ENCODE data around the gene NXN.
"Not testable (repeated sequence)": the region's sequence is repeated elsewhere in the genome, so short reads cannot be mapped to it uniquely, and the experiment has no call there.

The NXN gene

GRCh38 chr17:892958-893357, 86.6 kb downstream of the NXN start:
- Mint-ChIP-seq H3K9me3 (no peaks in the 10 kb centered on the region), H3K27ac (no peak overlapping the region), H3K4me3 (no peak overlapping the region), H3K36me3 (ENCODE audit: low read depth) (no peaks in the 10 kb centered on the region), H3K27me3 (peaks cover 43% of the 10 kb centered on the region), H3K4me1 (peaks cover 5% of the 10 kb centered on the region)
- no peak for DNase-seq
- no peak for ATAC-seq

GRCh38 chr17:888998-889441, 90.6 kb downstream of the NXN start:
- Mint-ChIP-seq H3K36me3 (ENCODE audit: low read depth) (no peaks in the 10 kb centered on the region), H3K4me1 (peaks cover 4% of the 10 kb centered on the region), H3K4me3 (no peak overlapping the region), H3K27me3 (peaks cover 29% of the 10 kb centered on the region), H3K9me3 (no peaks in the 10 kb centered on the region), H3K27ac (no peak overlapping the region)
- peak; percentile 40 for ATAC-seq
- DNase-seq = no peak

- Mint-ChIP-seq H3K4me1 (peaks cover 4% of the 10 kb centered on the region), H3K27me3 (peaks cover 29% of the 10 kb centered on the region), H3K27ac (no peak overlapping the region), H3K9me3 (no peaks in the 10 kb centered on the region), H3K36me3 (ENCODE audit: low read depth) (no peaks in the 10 kb centered on the region), H3K4me3 (no peak overlapping the region)
- ATAC-seq = no peak
- no peak for DNase-seq
Observed at GRCh38 chr17:887551-888209, 91.9 kb downstream of the NXN start.

GRCh38 chr17:885971-886571, 93.5 kb downstream of the NXN start:
- H3K4me1 Mint-ChIP-seq = peaks cover 4% of the 10 kb centered on the region
- H3K27ac Mint-ChIP-seq = no peak overlapping the region

DNA sequence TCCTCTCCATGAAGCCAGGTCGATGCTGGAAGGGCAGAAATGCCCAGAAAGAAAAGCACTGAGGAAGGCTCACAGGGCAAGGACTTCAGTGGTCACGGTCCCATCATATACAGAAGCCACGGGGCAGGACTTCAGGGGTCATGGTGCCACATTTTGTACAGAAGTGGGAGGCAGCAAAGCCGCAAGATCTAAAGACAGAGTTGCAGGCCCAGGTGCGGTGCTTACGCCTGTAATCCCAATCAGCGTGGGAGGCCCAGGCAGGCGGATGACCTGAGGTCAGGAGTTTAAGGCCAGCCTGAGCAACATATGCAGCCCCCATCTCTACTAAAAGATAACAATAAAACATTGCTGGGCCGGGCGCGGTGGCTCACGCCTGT, 96.0 kb downstream of the NXN start:
- DNase-seq (no peak), ATAC-seq (no peak)
- no peaks in the 10 kb centered on the region for H3K9me3 Mint-ChIP-seq
- peaks cover 10% of the 10 kb centered on the region for H3K27me3 Mint-ChIP-seq
- no peaks in the 10 kb centered on the region for H3K36me3 Mint-ChIP-seq (ENCODE audit: low read depth)
- no peaks in the 10 kb centered on the region for H3K4me1 Mint-ChIP-seq
- H3K27ac Mint-ChIP-seq = no peak overlapping the region
- no peak overlapping the region for H3K4me3 Mint-ChIP-seq

More at GRCh38 chr17:885971-886571, 93.5 kb downstream of the NXN start:
- peaks cover 28% of the 10 kb centered on the region for H3K27me3 Mint-ChIP-seq
- no peaks in the 10 kb centered on the region for H3K9me3 Mint-ChIP-seq
- ATAC-seq = no peak
- DNase-seq = no peak
- H3K4me3 Mint-ChIP-seq = no peak overlapping the region
- H3K36me3 Mint-ChIP-seq (ENCODE audit: low read depth) = no peaks in the 10 kb centered on the region

DNA sequence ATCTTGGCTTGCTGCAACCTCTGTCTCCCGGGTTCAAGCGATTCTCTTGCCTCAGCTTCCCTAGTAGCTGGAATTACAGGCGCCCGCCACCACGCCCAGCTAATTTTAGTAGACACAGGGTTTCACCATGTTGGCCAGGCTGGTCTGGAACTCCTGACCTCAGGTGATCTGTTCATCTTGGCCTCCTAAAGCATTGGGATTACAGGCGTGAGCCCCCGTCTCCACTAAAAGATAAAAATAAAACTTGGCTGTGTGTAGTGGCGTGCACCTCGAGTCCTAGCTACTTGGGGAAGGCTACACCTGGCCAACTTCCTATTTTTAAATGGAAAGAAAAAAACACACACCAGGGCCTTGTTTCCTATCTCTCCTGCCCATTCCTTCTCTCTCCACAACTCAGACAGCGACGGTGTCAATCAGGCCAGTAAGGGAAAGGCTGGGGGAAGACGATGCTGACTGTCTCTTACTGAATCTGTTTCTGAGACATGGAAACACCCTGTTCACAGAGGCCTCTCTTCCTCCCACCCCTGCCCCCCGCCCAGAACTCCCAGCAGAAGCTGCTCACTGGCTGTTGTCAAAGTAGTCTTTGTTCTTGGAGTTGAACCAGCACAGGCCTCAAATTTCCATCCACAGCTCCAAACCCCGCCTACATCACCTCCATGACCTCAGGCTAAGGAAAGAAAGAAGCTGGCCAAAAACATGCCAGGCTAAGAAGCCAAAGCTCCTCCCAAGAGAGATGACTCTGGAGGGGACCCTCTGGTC, 96.6 kb downstream of the NXN start:
- DNase-seq (no peak), ATAC-seq (no peak)
- no peak overlapping the region for H3K4me3 Mint-ChIP-seq
- no peaks in the 10 kb centered on the region for H3K4me1 Mint-ChIP-seq
- no peaks in the 10 kb centered on the region for H3K36me3 Mint-ChIP-seq (ENCODE audit: low read depth)
- H3K27me3 Mint-ChIP-seq = peaks cover 10% of the 10 kb centered on the region
- H3K27ac Mint-ChIP-seq = no peak overlapping the region
- H3K9me3 Mint-ChIP-seq = no peaks in the 10 kb centered on the region

DNA sequence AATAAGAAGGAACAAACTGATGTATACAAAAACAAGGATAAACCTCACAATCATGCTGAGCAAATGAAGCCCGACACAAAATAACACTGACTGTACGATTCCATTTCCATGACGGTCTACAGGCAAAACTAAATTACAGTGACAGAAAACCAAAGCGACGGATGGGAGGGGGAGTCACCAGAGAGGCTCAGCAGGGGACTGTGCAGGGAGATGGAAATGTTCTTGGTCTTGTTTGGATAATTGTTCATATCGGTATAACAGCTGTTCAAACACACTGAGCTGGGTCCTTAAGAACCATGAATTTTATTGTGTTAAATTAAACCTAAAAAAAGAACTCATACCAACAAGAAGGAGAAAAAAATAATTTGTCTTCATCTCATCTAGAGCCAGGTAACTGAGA, 97.8 kb downstream of the NXN start:
- Mint-ChIP-seq H3K4me1 (no peaks in the 10 kb centered on the region), H3K27me3 (peaks cover 12% of the 10 kb centered on the region)
- no peak for ATAC-seq

GRCh38 chr17:880443-881269, 98.9 kb downstream of the NXN start:
- H3K27ac Mint-ChIP-seq = no peak overlapping the region
- H3K9me3 Mint-ChIP-seq = no peaks in the 10 kb centered on the region
- no peak overlapping the region for H3K4me3 Mint-ChIP-seq
- H3K36me3 Mint-ChIP-seq (ENCODE audit: low read depth) = no peaks in the 10 kb centered on the region
- DNase-seq = no peak
- peaks cover 6% of the 10 kb centered on the region for H3K4me1 Mint-ChIP-seq
- no peak for ATAC-seq
- peaks cover 17% of the 10 kb centered on the region for H3K27me3 Mint-ChIP-seq

More for the DNA sequence above, 97.8 kb downstream of the NXN start:
- DNase-seq = no peak
- H3K9me3 Mint-ChIP-seq = no peaks in the 10 kb centered on the region
- no peak overlapping the region for H3K27ac Mint-ChIP-seq
- H3K36me3 Mint-ChIP-seq (ENCODE audit: low read depth) = no peaks in the 10 kb centered on the region
- H3K4me3 Mint-ChIP-seq = no peak overlapping the region

DNA sequence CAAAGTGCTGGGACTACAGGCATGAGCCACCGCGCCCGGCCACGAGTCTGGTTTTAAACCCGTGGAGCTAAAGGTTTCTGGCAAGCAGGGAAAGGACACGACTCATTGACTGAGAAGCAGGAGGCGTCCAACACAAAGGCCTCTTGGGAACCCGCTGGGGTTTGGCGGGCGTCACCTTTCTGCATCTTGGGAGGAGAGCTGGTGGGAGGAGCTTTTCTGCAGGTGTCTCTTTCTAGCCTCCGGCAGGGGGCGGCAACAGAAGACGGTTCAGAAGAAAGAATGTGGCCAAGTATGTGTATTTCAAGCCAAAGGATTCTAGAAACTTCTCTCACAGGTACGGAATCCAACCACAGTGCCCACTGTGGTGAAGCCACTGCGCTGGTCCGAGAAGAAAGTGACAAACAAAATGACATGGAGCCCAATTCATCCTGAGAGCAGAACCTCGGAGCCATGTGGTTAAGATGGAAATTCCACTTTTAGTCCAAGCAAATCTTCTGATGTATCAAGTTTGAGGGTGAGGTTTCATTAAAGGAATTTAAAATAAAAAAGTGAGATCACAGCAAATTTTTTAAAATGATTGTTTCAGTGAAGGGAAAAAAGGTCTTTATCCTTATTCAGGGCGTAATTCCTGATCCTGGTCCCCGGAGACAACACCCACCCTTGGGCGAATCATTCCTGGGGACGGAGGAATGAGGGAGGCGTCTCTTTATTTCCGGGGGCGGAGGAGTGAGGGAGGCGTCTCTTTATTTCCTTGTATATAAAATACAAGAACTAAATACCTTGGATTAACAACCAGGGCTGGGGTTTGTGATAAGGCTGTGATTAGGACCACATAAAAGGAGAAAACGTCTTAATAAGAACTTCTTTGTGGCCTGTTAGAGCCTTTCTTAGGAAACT, 99.8 kb downstream of the NXN start:
- H3K27ac Mint-ChIP-seq = no peak overlapping the region
- H3K4me3 Mint-ChIP-seq = no peak overlapping the region
- H3K4me1 Mint-ChIP-seq = peaks cover 6% of the 10 kb centered on the region
- no peaks in the 10 kb centered on the region for H3K9me3 Mint-ChIP-seq
- peaks cover 18% of the 10 kb centered on the region for H3K27me3 Mint-ChIP-seq
- ATAC-seq (peak; percentile 52), DNase-seq (peak; percentile 58)
- no peaks in the 10 kb centered on the region for H3K36me3 Mint-ChIP-seq (ENCODE audit: low read depth)

DNA sequence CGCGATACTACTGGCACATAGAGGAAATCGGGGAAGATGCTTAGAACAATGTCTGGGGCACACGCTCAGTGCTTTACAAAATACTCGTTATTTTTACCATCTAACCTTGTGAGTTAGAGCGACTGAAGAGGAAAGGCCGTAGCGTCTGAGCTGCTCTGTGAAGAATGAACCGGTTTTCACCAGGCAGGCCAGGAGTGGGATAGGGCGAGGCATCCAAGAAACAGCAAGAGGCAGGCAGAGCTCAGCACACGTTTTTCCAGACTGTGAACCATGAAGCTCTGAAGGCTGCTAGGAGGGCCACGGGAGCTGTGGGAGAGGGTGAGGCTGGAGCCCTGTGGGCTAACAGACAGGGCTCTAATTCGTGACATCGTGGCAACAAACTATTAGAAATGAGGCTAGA, 101.9 kb downstream of the NXN start:
- H3K4me1 Mint-ChIP-seq = peaks cover 6% of the 10 kb centered on the region
- ATAC-seq = no peak
- H3K27me3 Mint-ChIP-seq = peaks cover 15% of the 10 kb centered on the region

DNA sequence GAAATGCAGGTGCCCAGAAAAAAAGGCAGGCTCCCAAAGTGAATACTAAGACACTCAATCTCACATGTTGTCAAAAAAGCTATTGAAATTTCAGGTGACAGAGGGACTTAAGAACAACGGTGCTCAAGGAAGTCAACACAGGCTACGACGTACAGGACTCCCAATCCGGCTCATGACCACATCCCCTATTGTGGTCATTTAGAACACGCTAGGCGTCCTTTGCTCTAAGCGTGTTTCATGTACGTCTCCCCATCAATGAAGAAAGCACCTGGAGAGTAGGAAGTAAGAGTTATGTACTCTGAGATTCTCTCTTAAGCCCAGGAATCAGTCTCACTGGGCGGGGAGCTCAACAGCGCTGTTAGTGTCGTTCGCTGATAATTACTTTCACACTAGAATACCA, 103.3 kb downstream of the NXN start:
- no peak for DNase-seq

More for the DNA sequence above, 101.9 kb downstream of the NXN start:
- H3K9me3 Mint-ChIP-seq = no peaks in the 10 kb centered on the region
- no peak for DNase-seq
- H3K36me3 Mint-ChIP-seq (ENCODE audit: low read depth) = no peaks in the 10 kb centered on the region
- H3K27ac Mint-ChIP-seq = no peak overlapping the region
- H3K4me3 Mint-ChIP-seq = no peak overlapping the region

DNA sequence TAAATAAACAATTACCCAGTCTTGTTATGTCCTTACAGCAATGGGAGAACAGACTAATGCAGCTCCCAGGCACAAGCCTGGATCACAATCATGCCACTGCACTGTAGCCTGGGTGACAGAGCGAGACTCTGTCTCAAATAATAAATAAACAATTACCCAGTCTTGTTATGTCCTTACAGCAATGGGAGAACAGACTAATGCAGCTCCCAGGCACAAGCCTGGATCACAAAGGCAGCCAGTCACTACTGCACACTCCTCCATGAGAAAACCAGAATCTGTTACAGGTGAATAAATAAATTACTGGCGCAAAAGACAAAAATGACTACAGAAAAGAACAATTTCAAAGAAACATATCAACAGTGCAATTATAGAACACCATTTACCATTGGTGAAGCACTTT, 105.0 kb downstream of the NXN start:
- H3K4me3 Mint-ChIP-seq; H3K9me3 Mint-ChIP-seq; DNase-seq; H3K36me3 Mint-ChIP-seq (ENCODE audit: low read depth); ATAC-seq; H3K27ac Mint-ChIP-seq; H3K4me1 Mint-ChIP-seq: not testable (repeated sequence)
- peaks cover 16% of the 10 kb centered on the region for H3K27me3 Mint-ChIP-seq

More for the DNA sequence above, 103.3 kb downstream of the NXN start:
- no peak overlapping the region for H3K4me3 Mint-ChIP-seq
- no peak overlapping the region for H3K27ac Mint-ChIP-seq
- peaks cover 6% of the 10 kb centered on the region for H3K4me1 Mint-ChIP-seq
- no peak for ATAC-seq
- H3K36me3 Mint-ChIP-seq (ENCODE audit: low read depth) = no peaks in the 10 kb centered on the region
- peaks cover 16% of the 10 kb centered on the region for H3K27me3 Mint-ChIP-seq
- peaks cover 6% of the 10 kb centered on the region for H3K9me3 Mint-ChIP-seq

- no peak for DNase-seq
- Mint-ChIP-seq H3K4me1 (peaks cover 6% of the 10 kb centered on the region), H3K27ac (no peak overlapping the region), H3K4me3 (no peak overlapping the region), H3K27me3 (peaks cover 24% of the 10 kb centered on the region), H3K36me3 (ENCODE audit: low read depth) (no peaks in the 10 kb centered on the region), H3K9me3 (peaks cover 6% of the 10 kb centered on the region)
- no peak for ATAC-seq
Observed at GRCh38 chr17:872855-873254, 106.7 kb downstream of the NXN start.

Measured in activated naive CD8-positive, alpha-beta T cell treated with anti-CD3 and anti-CD28 coated beads, Interleukin-2, amount 50 U/mL, for 24 hours (primary cell).